WTC11 (cell line): ENCODE measurements around the gene IL36B. TPM values are rescaled to one million over a fixed set of nuclear protein-coding genes. Genes with fewer than 3 reads are reported as not detected.

ENCODE experiments used
- ATAC-seq: fragments of 200-7000 bp; cut with Tn5 transposase; 2 replicates; pipeline ENCODE4 v1.10.0; 2021; ENCODE audit warnings: mild to moderate bottlenecking, moderate library complexity
- CTCF ChIA-PET: fragments of 300-600 bp; sonication (Branson Sonifier 250); formaldehyde crosslinking; loops from one replicate; lab custom pipeline; 2021; ENCODE audit warnings: antibody characterized with exemption; lab: Charles Lee
- POLR2A ChIA-PET: fragments of 350-600 bp; sonication (Branson Sonifier 250); formaldehyde crosslinking; loops from one replicate; lab custom pipeline; 2021; ENCODE audit warnings: antibody characterized with exemption; lab: Charles Lee
- DNase-seq: peaks from one replicate; pipeline ENCODE4 v3.0.0; 2021; ENCODE audit warnings: low spot score
- H3K27ac Mint-ChIP-seq: 2 replicates; pipeline ENCODE4 v1.8.0; 2021; ENCODE audit warnings: mixed read lengths
- H3K27me3 Mint-ChIP-seq: 2 replicates; pipeline ENCODE4 v1.8.0; 2021; ENCODE audit warnings: low read depth, mild to moderate bottlenecking, moderate library complexity, mixed read lengths
- H3K36me3 Mint-ChIP-seq: 2 replicates; pipeline ENCODE4 v1.8.0; 2021; ENCODE audit warnings: mixed read lengths
- H3K4me1 Mint-ChIP-seq: 2 replicates; pipeline ENCODE4 v1.8.0; 2022; ENCODE audit warnings: mixed read lengths
- H3K4me3 Mint-ChIP-seq: 2 replicates; pipeline ENCODE4 v1.8.0; 2021; ENCODE audit warnings: mild to moderate bottlenecking, moderate library complexity, mixed read lengths
- H3K9me3 Mint-ChIP-seq: 2 replicates; pipeline ENCODE4 v1.8.0; 2021; ENCODE audit warnings: mixed read lengths
- ESRRA ChIP-seq: sonication (generic); formaldehyde crosslinking; IDR thresholded peaks from 2 replicates; pipeline ENCODE4 v1.8.1; 2022; ENCODE audit warnings: mild to moderate bottlenecking, missing genetic modification reagents, borderline replicate concordance
- ETV6 ChIP-seq: sonication (generic); formaldehyde crosslinking; IDR thresholded peaks from 2 replicates; pipeline ENCODE4 v1.8.1; 2022; ENCODE audit warnings: mild to moderate bottlenecking, missing genetic modification reagents
- FOXK1 ChIP-seq: sonication (generic); formaldehyde crosslinking; IDR thresholded peaks from 2 replicates; pipeline ENCODE4 v1.8.0; 2022; ENCODE audit warnings: mild to moderate bottlenecking, moderate library complexity, missing genetic modification reagents
- GRHL2 ChIP-seq: fragments of 250-450 bp; sonication (Bioruptor Pico); IDR thresholded peaks from 2 replicates; pipeline ENCODE4 v1.8.0; 2022; ENCODE audit warnings: mild to moderate bottlenecking, moderate library complexity; ENCODE audit not compliant: insufficient replicate concordance, severe bottlenecking
- KAT7 ChIP-seq: sonication (generic); formaldehyde crosslinking; IDR thresholded peaks from 2 replicates; pipeline ENCODE4 v1.8.1; 2023; ENCODE audit warnings: missing genetic modification reagents, mild to moderate bottlenecking, borderline replicate concordance
- NFE2L1 ChIP-seq: sonication (generic); formaldehyde crosslinking; IDR thresholded peaks from 2 replicates; pipeline ENCODE4 v1.8.1; 2023; ENCODE audit warnings: missing genetic modification reagents
- NR1H2 ChIP-seq: sonication (generic); formaldehyde crosslinking; IDR thresholded peaks from 2 replicates; pipeline ENCODE4 v1.9.0; 2021; ENCODE audit warnings: mild to moderate bottlenecking, moderate library complexity, missing genetic modification reagents
- NR2C2 ChIP-seq: sonication (generic); formaldehyde crosslinking; IDR thresholded peaks from 2 replicates; pipeline ENCODE4 v1.8.0; 2022; ENCODE audit warnings: mild to moderate bottlenecking, missing genetic modification reagents
- SP1 ChIP-seq: sonication (generic); formaldehyde crosslinking; conservative IDR thresholded peaks from 2 replicates; pipeline ENCODE4 v1.8.1; 2022; ENCODE audit warnings: missing genetic modification reagents
- TCF7 ChIP-seq: sonication (generic); formaldehyde crosslinking; IDR thresholded peaks from 2 replicates; pipeline ENCODE4 v1.8.0; 2022; ENCODE audit warnings: mild to moderate bottlenecking, low read depth, missing genetic modification reagents, moderate library complexity
- TEAD1 ChIP-seq: sonication (generic); formaldehyde crosslinking; IDR thresholded peaks from 2 replicates; pipeline ENCODE4 v1.8.0; 2022; ENCODE audit warnings: mild to moderate bottlenecking, missing genetic modification reagents
- TEAD4 ChIP-seq: sonication (generic); formaldehyde crosslinking; IDR thresholded peaks from 2 replicates; pipeline ENCODE4 v1.8.0; 2022; ENCODE audit warnings: mild to moderate bottlenecking, missing genetic modification reagents
- ZNF138 ChIP-seq: sonication (generic); formaldehyde crosslinking; conservative IDR thresholded peaks from 2 replicates; pipeline ENCODE4 v1.8.1; 2022; ENCODE audit warnings: mild to moderate bottlenecking, moderate library complexity, missing genetic modification reagents
- ZNF219 ChIP-seq: sonication (generic); formaldehyde crosslinking; IDR thresholded peaks from 2 replicates; pipeline ENCODE4 v1.8.0; 2023; ENCODE audit warnings: missing genetic modification reagents, mild to moderate bottlenecking, borderline replicate concordance
- ZNF317 ChIP-seq: sonication (generic); formaldehyde crosslinking; IDR thresholded peaks from 2 replicates; pipeline ENCODE4 v1.8.1; 2023; ENCODE audit warnings: low read depth, mild to moderate bottlenecking, moderate library complexity, missing genetic modification reagents, borderline replicate concordance
- ZNF416 ChIP-seq: fragments of 250-450 bp; sonication (Bioruptor Pico); IDR thresholded peaks from 2 replicates; pipeline ENCODE4 v1.9.0; 2021; ENCODE audit warnings: mild to moderate bottlenecking, inconsistent platforms
- ZNF423 ChIP-seq: fragments of 250-450 bp; sonication (Bioruptor Pico); IDR thresholded peaks from 2 replicates; pipeline ENCODE4 v2.1.2; 2022; ENCODE audit warnings: mild to moderate bottlenecking, moderate library complexity
- total RNA-seq: library from RNA; stranded (reverse); gene quantifications from 3 replicates; pipeline ENCODE4 v1.2.3, GENCODE V29; 2021
- TF ChIP-seq, protein P1 (sequence below): sonication (generic); formaldehyde crosslinking; IDR thresholded peaks from 2 replicates; pipeline ENCODE4 v1.8.1; 2022; ENCODE audit warnings: missing genetic modification reagents, borderline replicate concordance
- TF ChIP-seq, protein P2 (sequence below): sonication (generic); formaldehyde crosslinking; IDR thresholded peaks from 2 replicates; pipeline ENCODE4 v1.8.1; 2023; ENCODE audit warnings: mild to moderate bottlenecking, moderate library complexity, missing genetic modification reagents
- TF ChIP-seq, protein P3 (sequence below): fragments of 250-450 bp; sonication (Bioruptor Pico); IDR thresholded peaks from 2 replicates; pipeline ENCODE4 v2.1.2; 2022; ENCODE audit warnings: mild to moderate bottlenecking, moderate library complexity
- TF ChIP-seq, protein P4 (sequence below): sonication (generic); formaldehyde crosslinking; conservative IDR thresholded peaks from 2 replicates; pipeline ENCODE4 v1.8.1; 2022; ENCODE audit warnings: mild to moderate bottlenecking, missing genetic modification reagents
- TF ChIP-seq, protein P5 (sequence below): sonication (generic); formaldehyde crosslinking; IDR thresholded peaks from 2 replicates; pipeline ENCODE4 v1.8.0; 2022; ENCODE audit warnings: missing genetic modification reagents
- TF ChIP-seq, protein P6 (sequence below): fragments of 250-450 bp; sonication (Bioruptor Pico); IDR thresholded peaks from 2 replicates; pipeline ENCODE4 v1.9.0; 2021; ENCODE audit warnings: mild to moderate bottlenecking
- TF ChIP-seq, protein P7 (sequence below): sonication (generic); formaldehyde crosslinking; IDR thresholded peaks from 2 replicates; pipeline ENCODE4 v1.8.0; 2022; ENCODE audit warnings: mild to moderate bottlenecking, missing genetic modification reagents

IL36B gene
- total RNA-seq, 1 experiment from 2014 or later, result not detected

DNA sequence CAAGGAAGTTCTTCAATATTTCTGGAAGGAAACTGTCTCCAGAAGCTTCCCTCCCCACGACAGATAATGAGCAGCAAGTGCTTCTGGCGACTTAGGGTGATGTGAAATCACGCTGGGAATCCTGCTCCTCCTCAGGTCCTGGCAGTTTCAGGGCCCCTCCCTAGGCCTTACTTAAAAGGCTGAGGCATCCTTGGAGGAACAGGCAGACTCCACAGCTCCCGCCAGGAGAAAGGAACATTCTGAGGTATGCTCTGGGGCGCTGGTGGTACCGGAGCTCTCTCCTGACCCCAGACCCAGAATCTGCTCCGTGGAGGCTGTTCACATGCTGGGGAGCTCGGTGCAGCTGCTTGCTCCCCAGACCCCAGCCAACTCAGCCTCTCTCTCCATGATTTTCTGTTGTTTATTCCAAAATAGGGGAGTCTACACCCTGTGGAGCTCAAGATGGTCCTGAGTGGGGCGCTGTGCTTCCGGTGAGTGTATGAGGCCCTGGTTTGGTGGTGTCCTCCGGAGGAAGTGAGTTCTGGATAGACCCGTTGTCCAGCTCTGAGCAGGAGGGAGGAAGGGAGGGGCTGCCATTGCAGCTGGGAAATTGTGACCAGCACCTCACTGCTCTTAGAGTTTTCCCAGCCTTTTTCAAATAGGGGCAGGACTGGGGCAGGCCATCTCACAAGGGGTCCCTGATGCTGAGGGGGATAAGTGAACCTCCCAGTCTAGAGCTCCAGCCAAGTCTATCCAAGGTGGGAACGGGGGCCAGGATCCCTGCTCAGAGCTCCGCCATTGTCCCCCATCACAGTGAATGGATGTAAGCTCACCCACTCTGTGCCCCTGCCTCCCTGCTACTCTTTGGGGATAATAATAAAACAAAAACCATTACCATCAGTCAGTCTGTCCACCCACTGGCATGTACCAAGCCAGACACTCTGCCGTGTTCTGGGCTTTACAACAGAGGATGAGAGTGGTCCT is 6.6 kb upstream of the IL36B start, which contains the start of gene IL36RN (continued):
- TF ChIP-seq, protein P1, sequence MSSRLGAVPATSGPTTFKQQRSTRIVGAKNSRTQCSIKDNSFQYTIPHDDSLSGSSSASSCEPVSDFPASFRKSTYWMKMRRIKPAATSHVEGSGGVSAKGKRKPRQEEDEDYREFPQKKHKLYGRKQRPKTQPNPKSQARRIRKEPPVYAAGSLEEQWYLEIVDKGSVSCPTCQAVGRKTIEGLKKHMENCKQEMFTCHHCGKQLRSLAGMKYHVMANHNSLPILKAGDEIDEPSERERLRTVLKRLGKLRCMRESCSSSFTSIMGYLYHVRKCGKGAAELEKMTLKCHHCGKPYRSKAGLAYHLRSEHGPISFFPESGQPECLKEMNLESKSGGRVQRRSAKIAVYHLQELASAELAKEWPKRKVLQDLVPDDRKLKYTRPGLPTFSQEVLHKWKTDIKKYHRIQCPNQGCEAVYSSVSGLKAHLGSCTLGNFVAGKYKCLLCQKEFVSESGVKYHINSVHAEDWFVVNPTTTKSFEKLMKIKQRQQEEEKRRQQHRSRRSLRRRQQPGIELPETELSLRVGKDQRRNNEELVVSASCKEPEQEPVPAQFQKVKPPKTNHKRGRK (CRISPR knock-in tag), result no peak
- no peak for TF ChIP-seq ZNF138 (CRISPR knock-in tag)
- no peak for TF ChIP-seq TEAD4
- TF ChIP-seq TEAD1 (CRISPR knock-in tag), result no peak
- TF ChIP-seq, protein P2, sequence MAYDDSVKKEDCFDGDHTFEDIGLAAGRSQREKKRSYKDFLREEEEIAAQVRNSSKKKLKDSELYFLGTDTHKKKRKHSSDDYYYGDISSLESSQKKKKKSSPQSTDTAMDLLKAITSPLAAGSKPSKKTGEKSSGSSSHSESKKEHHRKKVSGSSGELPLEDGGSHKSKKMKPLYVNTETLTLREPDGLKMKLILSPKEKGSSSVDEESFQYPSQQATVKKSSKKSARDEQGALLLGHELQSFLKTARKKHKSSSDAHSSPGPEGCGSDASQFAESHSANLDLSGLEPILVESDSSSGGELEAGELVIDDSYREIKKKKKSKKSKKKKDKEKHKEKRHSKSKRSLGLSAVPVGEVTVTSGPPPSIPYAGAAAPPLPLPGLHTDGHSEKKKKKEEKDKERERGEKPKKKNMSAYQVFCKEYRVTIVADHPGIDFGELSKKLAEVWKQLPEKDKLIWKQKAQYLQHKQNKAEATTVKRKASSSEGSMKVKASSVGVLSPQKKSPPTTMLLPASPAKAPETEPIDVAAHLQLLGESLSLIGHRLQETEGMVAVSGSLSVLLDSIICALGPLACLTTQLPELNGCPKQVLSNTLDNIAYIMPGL (CRISPR knock-in tag), result no peak

DNA sequence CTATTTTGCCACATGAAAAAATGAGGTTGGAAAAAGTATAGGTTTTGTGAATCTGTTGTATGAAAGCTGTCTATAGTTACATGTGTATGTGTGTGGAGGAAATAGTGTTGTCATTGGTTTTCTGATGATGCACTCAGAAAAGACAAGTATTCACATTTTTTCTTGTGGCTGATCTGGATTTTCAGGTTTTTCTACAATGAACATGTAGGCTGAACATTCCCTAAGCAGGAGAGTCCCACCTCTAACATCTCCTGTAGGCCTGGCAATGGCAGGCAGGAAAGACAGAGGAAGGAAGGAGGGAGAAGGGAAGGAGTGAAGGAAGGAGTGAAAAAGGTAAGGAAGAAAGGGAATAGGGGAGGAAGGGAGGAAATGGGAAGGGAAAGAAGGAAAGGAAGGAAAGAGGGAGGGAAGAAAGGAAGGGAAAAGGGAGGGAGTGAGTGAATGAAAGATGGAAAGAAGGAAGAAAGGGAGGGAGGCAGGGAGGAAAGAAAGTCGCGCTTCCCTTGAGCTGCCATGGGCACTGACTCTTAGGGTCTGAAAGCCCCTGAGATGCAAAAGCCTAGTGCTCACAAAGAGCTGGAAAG is 5.8 kb upstream of the IL36B start:
- ChIA-PET CTCF (interaction anchor here (0.5 to 1.9 kb wide), 4 partner anchors 18 to 80 kb away, joined by 3 to 10 read pairs (median 4); no protein-coding TSS in a partner anchor), POLR2A (no interaction called here)
- Mint-ChIP-seq H3K4me1 (no peaks in the 10 kb centered on the region), H3K4me3 (no peak overlapping the region), H3K9me3 (peaks cover 33% of the 10 kb centered on the region), H3K36me3 (peaks cover 26% of the 10 kb centered on the region), H3K27ac (no peak overlapping the region), H3K27me3 (peaks cover 76% of the 10 kb centered on the region)
- ATAC-seq (no peak), DNase-seq (no peak)
- no peak for TF ChIP-seq FOXK1 (CRISPR knock-in tag)
- no peak for TF ChIP-seq KAT7
- TF ChIP-seq NR2C2, result no peak
- TF ChIP-seq GRHL2 (CRISPR knock-in tag), result no peak
- no peak for TF ChIP-seq TCF7 (CRISPR knock-in tag)
- no peak for TF ChIP-seq ZNF317 (CRISPR knock-in tag)
- TF ChIP-seq, protein P3, sequence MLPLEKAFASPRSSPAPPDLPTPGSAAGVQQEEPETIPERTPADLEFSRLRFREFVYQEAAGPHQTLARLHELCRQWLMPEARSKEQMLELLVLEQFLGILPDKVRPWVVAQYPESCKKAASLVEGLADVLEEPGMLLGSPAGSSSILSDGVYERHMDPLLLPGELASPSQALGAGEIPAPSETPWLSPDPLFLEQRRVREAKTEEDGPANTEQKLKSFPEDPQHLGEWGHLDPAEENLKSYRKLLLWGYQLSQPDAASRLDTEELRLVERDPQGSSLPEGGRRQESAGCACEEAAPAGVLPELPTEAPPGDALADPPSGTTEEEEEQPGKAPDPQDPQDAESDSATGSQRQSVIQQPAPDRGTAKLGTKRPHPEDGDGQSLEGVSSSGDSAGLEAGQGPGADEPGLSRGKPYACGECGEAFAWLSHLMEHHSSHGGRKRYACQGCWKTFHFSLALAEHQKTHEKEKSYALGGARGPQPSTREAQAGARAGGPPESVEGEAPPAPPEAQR (CRISPR knock-in tag), result no peak
- TF ChIP-seq, protein P4, sequence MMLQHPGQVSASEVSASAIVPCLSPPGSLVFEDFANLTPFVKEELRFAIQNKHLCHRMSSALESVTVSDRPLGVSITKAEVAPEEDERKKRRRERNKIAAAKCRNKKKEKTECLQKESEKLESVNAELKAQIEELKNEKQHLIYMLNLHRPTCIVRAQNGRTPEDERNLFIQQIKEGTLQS (CRISPR knock-in tag), result no peak

DNA sequence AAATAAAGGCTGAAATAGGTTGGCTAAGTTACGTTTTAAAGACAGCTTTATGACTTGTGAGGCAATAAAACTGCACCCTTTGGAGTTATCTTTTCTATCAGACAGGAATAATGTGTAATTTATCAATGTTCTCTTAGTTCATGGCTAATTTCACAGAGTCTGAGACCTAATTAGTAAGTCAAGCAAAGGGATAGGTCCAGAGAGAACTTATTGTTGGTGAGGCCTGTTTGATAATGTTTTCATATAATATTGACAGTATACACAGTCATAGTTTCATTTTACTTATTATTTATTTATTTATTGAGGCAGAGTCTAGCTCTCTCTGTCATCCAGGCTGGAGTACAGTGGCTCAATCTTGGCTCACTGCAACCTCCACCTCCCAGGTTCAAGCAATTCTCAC is 4.5 kb upstream of the IL36B start:
- peaks cover 44% of the 10 kb centered on the region for H3K9me3 Mint-ChIP-seq
- no peaks in the 10 kb centered on the region for H3K4me1 Mint-ChIP-seq
- CTCF ChIA-PET, result no interaction called here
- no peak overlapping the region for H3K27ac Mint-ChIP-seq
- POLR2A ChIA-PET, result no interaction called here
- H3K27me3 Mint-ChIP-seq, result peaks cover 80% of the 10 kb centered on the region
- no peak for DNase-seq
- peaks cover 29% of the 10 kb centered on the region for H3K36me3 Mint-ChIP-seq
- no peak overlapping the region for H3K4me3 Mint-ChIP-seq
- no peak for ATAC-seq
- TF ChIP-seq ZNF423 (CRISPR knock-in tag) (no peak), ETV6 (CRISPR knock-in tag) (no peak), ZNF416 (CRISPR knock-in tag) (no peak), NFE2L1 (no peak), NR1H2 (CRISPR knock-in tag) (no peak), ZNF219 (CRISPR knock-in tag) (no peak), SP1 (CRISPR knock-in tag) (no peak), ESRRA (no peak)
- TF ChIP-seq, protein P5, sequence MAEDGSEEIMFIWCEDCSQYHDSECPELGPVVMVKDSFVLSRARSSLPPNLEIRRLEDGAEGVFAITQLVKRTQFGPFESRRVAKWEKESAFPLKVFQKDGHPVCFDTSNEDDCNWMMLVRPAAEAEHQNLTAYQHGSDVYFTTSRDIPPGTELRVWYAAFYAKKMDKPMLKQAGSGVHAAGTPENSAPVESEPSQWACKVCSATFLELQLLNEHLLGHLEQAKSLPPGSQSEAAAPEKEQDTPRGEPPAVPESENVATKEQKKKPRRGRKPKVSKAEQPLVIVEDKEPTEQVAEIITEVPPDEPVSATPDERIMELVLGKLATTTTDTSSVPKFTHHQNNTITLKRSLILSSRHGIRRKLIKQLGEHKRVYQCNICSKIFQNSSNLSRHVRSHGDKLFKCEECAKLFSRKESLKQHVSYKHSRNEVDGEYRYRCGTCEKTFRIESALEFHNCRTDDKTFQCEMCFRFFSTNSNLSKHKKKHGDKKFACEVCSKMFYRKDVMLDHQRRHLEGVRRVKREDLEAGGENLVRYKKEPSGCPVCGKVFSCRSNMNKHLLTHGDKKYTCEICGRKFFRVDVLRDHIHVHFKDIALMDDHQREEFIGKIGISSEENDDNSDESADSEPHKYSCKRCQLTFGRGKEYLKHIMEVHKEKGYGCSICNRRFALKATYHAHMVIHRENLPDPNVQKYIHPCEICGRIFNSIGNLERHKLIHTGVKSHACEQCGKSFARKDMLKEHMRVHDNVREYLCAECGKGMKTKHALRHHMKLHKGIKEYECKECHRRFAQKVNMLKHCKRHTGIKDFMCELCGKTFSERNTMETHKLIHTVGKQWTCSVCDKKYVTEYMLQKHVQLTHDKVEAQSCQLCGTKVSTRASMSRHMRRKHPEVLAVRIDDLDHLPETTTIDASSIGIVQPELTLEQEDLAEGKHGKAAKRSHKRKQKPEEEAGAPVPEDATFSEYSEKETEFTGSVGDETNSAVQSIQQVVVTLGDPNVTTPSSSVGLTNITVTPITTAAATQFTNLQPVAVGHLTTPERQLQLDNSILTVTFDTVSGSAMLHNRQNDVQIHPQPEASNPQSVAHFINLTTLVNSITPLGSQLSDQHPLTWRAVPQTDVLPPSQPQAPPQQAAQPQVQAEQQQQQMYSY (CRISPR knock-in tag), result no peak
- TF ChIP-seq, protein P6, sequence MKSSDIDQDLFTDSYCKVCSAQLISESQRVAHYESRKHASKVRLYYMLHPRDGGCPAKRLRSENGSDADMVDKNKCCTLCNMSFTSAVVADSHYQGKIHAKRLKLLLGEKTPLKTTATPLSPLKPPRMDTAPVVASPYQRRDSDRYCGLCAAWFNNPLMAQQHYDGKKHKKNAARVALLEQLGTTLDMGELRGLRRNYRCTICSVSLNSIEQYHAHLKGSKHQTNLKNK (CRISPR knock-in tag), result no peak
- TF ChIP-seq, protein P7, sequence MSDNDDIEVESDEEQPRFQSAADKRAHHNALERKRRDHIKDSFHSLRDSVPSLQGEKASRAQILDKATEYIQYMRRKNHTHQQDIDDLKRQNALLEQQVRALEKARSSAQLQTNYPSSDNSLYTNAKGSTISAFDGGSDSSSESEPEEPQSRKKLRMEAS (CRISPR knock-in tag), result no peak
